Liver (tissue), 9 donors: ENCODE measurements around the gene IFI16. TPM values are rescaled to one million over a fixed set of nuclear protein-coding genes. Genes with fewer than 3 reads are reported as not detected.

Experiments used
- DNase-seq: peaks from one replicate; pipeline ENCODE4 v3.0.0-alpha.2; 2017; ENCODE audit warnings: low spot score
- H3K27ac ChIP-seq, 2 donors: one replicate each; pipeline ENCODE4 v1.7.0; 2013; ENCODE audit warnings: inconsistent platforms in 2 of 2, low read length in 2 of 2, control low read depth in 1 of 2, low read depth in 1 of 2, mild to moderate bottlenecking in 1 of 2
- H3K27me3 ChIP-seq, 4 donors: one replicate each; pipeline versions ENCODE4 v1.6.1 to v1.7.0; 2013; ENCODE audit warnings: low read length in 3 of 4, inconsistent platforms in 1 of 4, mild to moderate bottlenecking in 1 of 4, moderate library complexity in 1 of 4; ENCODE audit not compliant: control insufficient read depth in 4 of 4, insufficient read depth in 4 of 4
- H3K36me3 ChIP-seq, 4 donors: one replicate each; pipeline versions ENCODE4 v1.6.1 to v1.7.0; 2013; ENCODE audit warnings: low read length in 3 of 4, mild to moderate bottlenecking in 3 of 4, low read depth in 1 of 4, moderate library complexity in 1 of 4; ENCODE audit not compliant: control insufficient read depth in 4 of 4, insufficient read depth in 3 of 4
- H3K4me1 ChIP-seq, 4 donors: one replicate each; pipeline versions ENCODE4 v1.6.1 to v1.7.0; 2013; ENCODE audit warnings: low read length in 3 of 4, mild to moderate bottlenecking in 3 of 4, moderate library complexity in 1 of 4; ENCODE audit not compliant: control insufficient read depth in 4 of 4, insufficient read depth in 4 of 4
- H3K4me3 ChIP-seq, 3 donors: one replicate each; pipeline versions ENCODE4 v1.6.1 to v1.7.0; 2013; ENCODE audit warnings: low read length in 3 of 3, control low read depth in 1 of 3, low read depth in 1 of 3, mild to moderate bottlenecking in 1 of 3
- H3K9ac ChIP-seq, 2 donors: one replicate each; pipeline ENCODE4 v1.7.0; 2013; ENCODE audit warnings: low read length in 2 of 2, mild to moderate bottlenecking in 2 of 2, moderate library complexity in 2 of 2, control low read depth in 1 of 2, low read depth in 1 of 2
- H3K9me3 ChIP-seq, 4 donors: one replicate each; pipeline versions ENCODE4 v1.6.1 to v1.7.0; 2013; ENCODE audit warnings: low read length in 3 of 4; ENCODE audit not compliant: control insufficient read depth in 4 of 4
- ATF3 ChIP-seq: IDR thresholded peaks from 2 replicates; pipeline ENCODE4 v1.6.1; 2016; ENCODE audit warnings: antibody characterized with exemption
- CTCF ChIP-seq: fragments of 150-350 bp; IDR thresholded peaks from 2 replicates; pipeline ENCODE4 v1.5.1; 2017; ENCODE audit warnings: improper control_type of control experiment, low read depth, low read length; ENCODE audit not compliant: missing input control
- EGR1 ChIP-seq, 2 donors: IDR thresholded peaks; 2 replicates each; pipeline ENCODE4 v1.6.1; 2016 to 2018; ENCODE audit warnings: antibody characterized with exemption in 2 of 2, low read depth in 2 of 2
- FOXA1 ChIP-seq: IDR thresholded peaks from 2 replicates; pipeline ENCODE4 v1.6.1; 2016; ENCODE audit warnings: antibody characterized with exemption
- FOXA2 ChIP-seq: IDR thresholded peaks from 2 replicates; pipeline ENCODE4 v1.6.1; 2016; ENCODE audit warnings: antibody characterized with exemption
- GABPA ChIP-seq, 2 donors: IDR thresholded peaks in 1 of 2; conservative IDR thresholded peaks in 1 of 2; 2 replicates each; pipeline ENCODE4 v1.6.1; 2016; ENCODE audit warnings: antibody characterized with exemption in 2 of 2, mild to moderate bottlenecking in 1 of 2, moderate library complexity in 1 of 2
- HNF4A ChIP-seq, 2 donors: conservative IDR thresholded peaks; 2 replicates each; pipeline ENCODE4 v1.6.1; 2016; ENCODE audit warnings: antibody characterized with exemption in 2 of 2, mild to moderate bottlenecking in 2 of 2
- HNF4G ChIP-seq: IDR thresholded peaks from 2 replicates; pipeline ENCODE4 v1.6.1; 2016; ENCODE audit warnings: antibody characterized with exemption
- JUND ChIP-seq, 2 donors: IDR thresholded peaks; 2 replicates each; pipeline ENCODE4 v1.6.1; 2016; ENCODE audit warnings: antibody characterized with exemption in 2 of 2
- MAX ChIP-seq: IDR thresholded peaks from 2 replicates; pipeline ENCODE4 v1.6.1; 2016; ENCODE audit warnings: antibody characterized with exemption
- NR2F2 ChIP-seq: IDR thresholded peaks from 2 replicates; pipeline ENCODE4 v1.6.1; 2016; ENCODE audit warnings: antibody characterized with exemption
- RAD21 ChIP-seq, 2 donors: IDR thresholded peaks; 2 replicates each; pipeline ENCODE4 v1.6.1; 2016; ENCODE audit warnings: antibody characterized with exemption in 2 of 2, mild to moderate bottlenecking in 2 of 2
- REST ChIP-seq: IDR thresholded peaks from 2 replicates; pipeline ENCODE4 v1.6.1; 2016; ENCODE audit warnings: antibody characterized with exemption, mild to moderate bottlenecking
- RXRA ChIP-seq, 2 donors: IDR thresholded peaks; 2 replicates each; pipeline ENCODE4 v1.6.1; 2017 to 2018; ENCODE audit warnings: antibody characterized with exemption in 2 of 2, mild to moderate bottlenecking in 1 of 2
- SP1 ChIP-seq: IDR thresholded peaks from 2 replicates; pipeline ENCODE4 v1.6.1; 2018; ENCODE audit warnings: antibody characterized with exemption, mild to moderate bottlenecking
- TAF1 ChIP-seq: conservative IDR thresholded peaks from 2 replicates; pipeline ENCODE4 v1.6.1; 2016; ENCODE audit warnings: antibody characterized with exemption, mild to moderate bottlenecking
- YY1 ChIP-seq: IDR thresholded peaks from 2 replicates; pipeline ENCODE4 v1.6.1; 2016; ENCODE audit warnings: antibody characterized with exemption, mild to moderate bottlenecking
- ZBTB33 ChIP-seq: IDR thresholded peaks from 2 replicates; pipeline ENCODE4 v1.6.1; 2016; ENCODE audit warnings: antibody characterized with exemption
- WGBS: extraction: QIAGEN DNeasy Blood & Tissue Kit; methylation state at CpG from one replicate; pipeline ENCODE4 v1.1.7; 2013; 5-methylcytosine and 5-hydroxymethylcytosine counted together
- polyA plus RNA-seq, 2 donors: library from polyadenylated mRNA; stranded (reverse) in 1 of 2; unstranded in 1 of 2; fragments of 200-250 nt in 1 of 2; fragments of >200 nt in 1 of 2; fragmentation: Nextera tagmentation in 1 of 2; extraction: Ambion mirVana in 1 of 2; gene quantifications; one replicate each; pipeline versions ENCODE4 v1.2.1 to v1.2.3, GENCODE V29; 2013 to 2015
- total RNA-seq, 2 donors: library from RNA; depleted of rRNA; stranded (reverse); fragments of >200 nt; gene quantifications; one replicate each; pipeline ENCODE4 v1.2.3, GENCODE V29; 2014
- donor health status: healthy.
- donor health status: healthy.
- donor health status: healthy.
- donor health status: healthy.
- donor health status: healthy.

Gene IFI16
- total and polyA plus RNA-seq, 4 donors, result 7.9 to 10.3 (median 9.0) TPM

- TF ChIP-seq HNF4G (no peak), GABPA (IDR thresholded peaks at IDR 0.05 in 1 of 2, conservative IDR thresholded peaks at IDR 0.05 in 1 of 2) (no peak), FOXA1 (no peak), TAF1 (no peak)
Observed at GRCh38 chr1:158961178-158961577, 48.5 kb upstream of the IFI16 start (continued).

- Histone ChIP-seq H3K9ac (no peak overlapping the region), H3K4me3 (no peak overlapping the region), H3K9me3 (no peaks in the 10 kb centered on the region), H3K27me3 (peaks cover 0 to 4% (median 0%) of the 10 kb centered on the region in 4 donors), H3K36me3 (no peaks in the 10 kb centered on the region), H3K4me1 (no peaks in the 10 kb centered on the region), H3K27ac (no peak overlapping the region)
- DNase-seq, result no peak
- no peak for TF ChIP-seq HNF4A (conservative IDR thresholded peaks at IDR 0.05)
- no peak for TF ChIP-seq MAX
- no peak for TF ChIP-seq CTCF
- TF ChIP-seq SP1, result no peak
- TF ChIP-seq REST, result no peak
- TF ChIP-seq RAD21 (IDR thresholded peaks at IDR 0.05), result no peak
- no peak for TF ChIP-seq ATF3
- no peak for TF ChIP-seq FOXA2
- no peak for TF ChIP-seq YY1
- TF ChIP-seq JUND (IDR thresholded peaks at IDR 0.05), result no peak
- TF ChIP-seq NR2F2, result no peak
- TF ChIP-seq FOXA1, result no peak
- TF ChIP-seq HNF4G, result no peak
- no peak for TF ChIP-seq ZBTB33
- no peak for TF ChIP-seq GABPA (IDR thresholded peaks at IDR 0.05 in 1 of 2, conservative IDR thresholded peaks at IDR 0.05 in 1 of 2)
- no peak for TF ChIP-seq RXRA (IDR thresholded peaks at IDR 0.05)
- no peak for TF ChIP-seq TAF1
- no peak for TF ChIP-seq EGR1 (IDR thresholded peaks at IDR 0.05; ENCODE audit: low read depth in 2 of 2)
- WGBS, result 44% methylated on average over 5 of the region's 5 CpGs
Observed at GRCh38 chr1:158962983-158963382, 46.7 kb upstream of the IFI16 start.
